Measurements from ENCODE around the gene SLC19A1.

The SLC19A1 gene

GRCh38 chr21:45491623-45492022 lies 50.6 kb downstream of the SLC19A1 start:
- no peak for TF ChIP-seq CTCF (IDR thresholded peaks at IDR 0.05)
- no peaks in the 10 kb centered on the region for H3K27me3 ChIP-seq
- no peak overlapping the region for H3K4me3 ChIP-seq (ENCODE audit: low read depth in 1 of 2, low read length in 1 of 2)
- peaks cover 20 to 49% of the 10 kb centered on the region in 2 experiments for H3K4me1 ChIP-seq (ENCODE audit: control insufficient read depth in 1 of 2, insufficient read depth in 1 of 2, low read depth in 1 of 2, low read length in 1 of 2)
- H3K27ac ChIP-seq, result peak overlapping the region; percentile 85
- peaks cover 71% of the 10 kb centered on the region for H3K36me3 ChIP-seq
- H3K9me3 ChIP-seq, result no peaks in the 10 kb centered on the region

DNA sequence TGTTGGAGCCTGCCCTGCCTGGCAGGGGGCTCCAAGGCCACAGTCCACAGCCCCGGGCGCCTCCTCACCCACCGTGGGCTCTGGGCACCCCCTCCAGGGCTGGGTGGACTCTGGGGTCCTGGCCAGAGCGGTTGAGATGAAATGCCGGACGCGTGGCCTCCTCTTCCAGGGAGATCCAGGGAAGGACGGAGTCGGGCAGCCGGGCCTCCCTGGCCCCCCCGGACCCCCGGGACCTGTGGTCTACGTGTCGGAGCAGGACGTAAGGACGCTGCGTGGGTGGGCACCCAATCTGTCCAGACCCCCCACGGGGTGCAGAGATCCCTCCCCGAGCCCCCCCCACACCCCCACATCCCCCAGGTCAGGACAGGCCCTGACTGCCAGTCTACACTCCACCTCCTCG lies 51.2 kb downstream of the SLC19A1 start:
- H3K27ac ChIP-seq, result peak overlapping the region; percentile 85
- peaks cover 20 to 49% of the 10 kb centered on the region in 2 experiments for H3K4me1 ChIP-seq (ENCODE audit: control insufficient read depth in 1 of 2, insufficient read depth in 1 of 2, low read depth in 1 of 2, low read length in 1 of 2)
- TF ChIP-seq CTCF (IDR thresholded peaks at IDR 0.05), result no peak
- no peaks in the 10 kb centered on the region for H3K27me3 ChIP-seq
- H3K9me3 ChIP-seq, result no peaks in the 10 kb centered on the region
- peaks cover 66% of the 10 kb centered on the region for H3K36me3 ChIP-seq
- H3K4me3 ChIP-seq (ENCODE audit: low read depth in 1 of 2, low read length in 1 of 2), result no peak overlapping the region

GRCh38 chr21:45490049-45490731 lies 52.0 kb downstream of the SLC19A1 start:
- H3K9me3 ChIP-seq, result no peaks in the 10 kb centered on the region
- no peak for TF ChIP-seq CTCF (IDR thresholded peaks at IDR 0.05)
- peak overlapping the region in 1 of 2 experiments; percentile 5 for H3K4me3 ChIP-seq (ENCODE audit: low read depth in 1 of 2, low read length in 1 of 2)
- H3K27me3 ChIP-seq, result no peaks in the 10 kb centered on the region
- H3K27ac ChIP-seq, result peak overlapping the region; percentile 85
- H3K36me3 ChIP-seq, result peaks cover 57% of the 10 kb centered on the region
- peaks cover 20 to 49% of the 10 kb centered on the region in 2 experiments for H3K4me1 ChIP-seq (ENCODE audit: control insufficient read depth in 1 of 2, insufficient read depth in 1 of 2, low read depth in 1 of 2, low read length in 1 of 2)

- TF ChIP-seq CTCF (IDR thresholded peaks at IDR 0.05), result no peak
Observed at GRCh38 chr21:45489722-45489982, 52.6 kb downstream of the SLC19A1 start.

GRCh38 chr21:45488931-45489721 lies 53.1 kb downstream of the SLC19A1 start:
- Histone ChIP-seq H3K36me3 (peaks cover 46% of the 10 kb centered on the region), H3K27me3 (no peaks in the 10 kb centered on the region), H3K9me3 (no peaks in the 10 kb centered on the region), H3K4me1 (ENCODE audit: control insufficient read depth in 1 of 2, insufficient read depth in 1 of 2, low read depth in 1 of 2, low read length in 1 of 2) (peaks cover 20 to 52% of the 10 kb centered on the region in 2 experiments), H3K27ac (peak overlapping the region; percentile 83), H3K4me3 (ENCODE audit: low read depth in 1 of 2, low read length in 1 of 2) (peak overlapping the region; percentile 15 to 28)
- no peak for TF ChIP-seq CTCF (IDR thresholded peaks at IDR 0.05)

More at GRCh38 chr21:45489722-45489982, 52.6 kb downstream of the SLC19A1 start:
- Histone ChIP-seq H3K4me3 (ENCODE audit: low read depth in 1 of 2, low read length in 1 of 2) (peak overlapping the region; percentile 15 to 28), H3K36me3 (peaks cover 52% of the 10 kb centered on the region), H3K4me1 (ENCODE audit: control insufficient read depth in 1 of 2, insufficient read depth in 1 of 2, low read depth in 1 of 2, low read length in 1 of 2) (peaks cover 20 to 49% of the 10 kb centered on the region in 2 experiments), H3K27me3 (no peaks in the 10 kb centered on the region), H3K27ac (peak overlapping the region; percentile 83), H3K9me3 (no peaks in the 10 kb centered on the region)

Measured in neutrophil (primary cell).